ENCODE results near the gene ADARB2.
A peak's percentile ranks its signal among the peaks of the same experiment; 100 is the strongest.

Gene ADARB2

DNA sequence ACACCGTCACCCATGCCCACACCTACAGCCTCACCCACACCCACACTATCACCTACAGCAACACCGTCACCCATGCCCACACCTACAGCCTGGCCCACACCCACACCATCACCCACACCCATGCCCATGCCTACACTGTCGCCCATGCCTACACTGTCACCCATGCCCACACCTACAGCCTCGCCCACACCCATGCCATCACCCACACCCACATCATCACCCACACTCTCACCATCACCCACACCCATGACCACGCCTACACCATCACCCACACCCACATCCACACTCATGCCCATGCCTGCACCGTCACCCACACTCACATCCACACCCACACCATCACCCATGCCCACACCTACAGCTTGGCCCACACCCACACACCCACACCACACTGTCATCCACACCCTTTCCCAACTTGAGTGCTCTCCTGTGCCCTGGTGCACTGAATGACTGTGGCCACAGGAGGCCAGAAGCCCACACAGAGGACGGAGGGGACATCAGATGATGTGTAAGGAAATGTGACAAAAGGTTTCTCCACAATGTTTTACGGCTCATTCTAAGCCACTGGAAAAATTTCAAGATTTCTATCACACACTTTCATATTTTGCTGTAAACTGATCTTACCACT is 527.9 kb downstream of the ADARB2 start:
- no peak for DNase-seq

DNA sequence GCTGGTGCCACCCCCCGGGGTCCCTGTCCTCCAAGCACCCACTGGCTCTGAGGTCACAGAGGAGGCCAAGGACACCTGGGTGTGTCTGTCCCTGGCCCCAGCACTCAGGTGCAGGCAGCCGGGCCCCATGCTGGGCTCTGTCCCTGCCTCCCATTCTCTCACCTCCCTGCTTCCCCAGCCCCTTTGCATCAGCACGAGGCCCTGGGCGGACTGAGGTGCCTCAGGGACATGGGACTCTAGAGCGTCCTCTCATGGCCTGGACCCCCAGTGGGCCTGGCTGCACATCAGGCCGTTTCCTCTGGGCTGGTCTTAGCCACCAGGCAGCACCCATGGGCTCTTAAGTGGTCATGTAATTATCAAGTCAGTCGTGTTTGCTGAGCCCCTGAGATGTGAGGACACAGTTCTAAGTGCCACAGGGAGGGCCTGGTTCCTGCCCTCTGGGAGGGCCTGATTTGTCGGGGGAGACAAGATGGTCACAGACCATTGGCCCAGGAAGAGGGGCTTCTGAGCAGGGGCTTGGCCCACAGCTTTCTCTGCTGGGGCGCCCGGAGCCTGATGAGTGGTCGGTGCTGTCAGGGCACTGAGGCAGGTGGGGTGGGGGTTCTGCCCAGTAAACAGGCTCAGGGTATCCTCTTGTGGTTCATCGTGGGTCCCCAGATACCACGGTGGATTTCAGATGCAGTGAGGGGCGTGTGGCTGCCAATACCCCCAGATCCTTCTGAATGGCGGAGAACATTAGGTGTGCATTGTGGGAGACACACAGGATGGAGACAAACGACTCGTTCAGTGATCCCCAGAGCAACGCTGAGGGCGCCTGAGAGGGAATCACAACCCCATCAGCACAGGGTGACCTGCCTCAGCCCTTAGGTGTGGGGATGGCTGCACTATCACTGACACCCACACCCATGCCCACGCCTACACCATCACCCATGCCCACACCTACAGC is 528.7 kb downstream of the ADARB2 start:
- no peak for DNase-seq

DNA sequence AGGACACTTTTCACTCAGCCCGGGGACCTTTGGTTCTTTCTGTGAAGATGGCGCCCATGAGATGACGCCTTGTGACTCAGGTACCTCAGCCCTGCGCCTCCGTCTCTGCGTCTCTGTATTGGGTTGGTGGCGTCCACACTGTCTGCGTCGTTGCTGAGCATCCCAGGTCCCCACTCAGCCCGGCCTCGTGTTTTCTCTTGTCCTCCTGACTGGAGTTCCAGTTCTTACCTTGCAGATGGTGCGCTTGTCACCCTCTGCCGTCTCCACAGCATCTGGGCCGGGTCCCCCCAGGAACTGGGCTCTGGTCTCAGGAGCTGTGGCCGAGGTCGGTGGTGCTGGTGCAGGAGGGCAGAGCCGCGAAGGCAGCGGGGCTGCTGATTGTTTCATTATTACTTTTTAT is 530.7 kb downstream of the ADARB2 start:
- no peak for DNase-seq

DNA sequence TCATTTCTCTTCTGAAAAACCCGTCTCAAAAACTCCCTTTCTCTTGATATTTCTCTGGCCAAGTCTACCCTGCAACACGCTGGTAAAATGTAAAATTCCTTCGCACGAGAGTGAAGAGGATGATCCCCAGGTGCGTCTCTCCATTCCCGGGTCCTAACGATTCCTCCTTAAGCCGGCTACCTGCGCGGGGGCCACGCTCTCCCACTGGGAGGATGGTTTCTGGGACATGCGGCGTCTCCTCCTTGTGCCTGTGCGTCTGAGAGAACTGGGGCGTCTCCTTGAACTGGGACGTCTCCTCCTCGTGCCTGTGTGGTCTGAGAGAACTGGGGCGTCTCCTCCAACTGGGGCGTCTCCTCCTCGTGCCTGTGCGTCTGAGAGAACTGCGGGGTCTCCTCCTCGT is 531.2 kb downstream of the ADARB2 start:
- DNase-seq, result no peak

DNA sequence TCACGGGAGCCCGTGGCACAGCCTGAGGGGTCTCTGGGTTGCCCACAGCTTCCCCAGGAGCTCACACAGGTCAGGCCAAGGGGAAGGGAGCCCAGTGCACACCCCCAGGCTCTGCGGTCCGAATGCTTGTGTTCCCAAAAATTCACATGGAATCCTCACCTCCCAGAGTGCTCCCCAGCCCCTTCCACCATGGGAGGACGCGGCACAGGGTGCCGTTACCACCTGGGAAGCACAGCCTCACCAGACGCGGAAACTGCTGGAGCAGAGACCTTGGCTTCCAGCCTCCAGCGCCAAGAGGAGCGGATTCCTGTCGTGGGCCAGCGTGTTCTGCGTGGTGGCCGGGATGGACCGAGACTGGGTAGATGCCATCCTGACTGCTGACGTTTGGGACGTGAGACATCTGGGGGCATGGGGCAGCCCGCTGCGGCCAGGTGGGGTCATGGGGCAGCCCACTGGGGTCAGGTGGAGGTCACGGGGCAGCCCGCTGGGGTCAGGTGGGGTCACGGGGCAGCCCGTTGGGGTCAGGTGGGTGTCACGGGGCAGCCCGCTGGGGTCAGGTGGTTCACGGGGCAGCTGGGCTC is 531.8 kb downstream of the ADARB2 start:
- no peak for DNase-seq

DNA sequence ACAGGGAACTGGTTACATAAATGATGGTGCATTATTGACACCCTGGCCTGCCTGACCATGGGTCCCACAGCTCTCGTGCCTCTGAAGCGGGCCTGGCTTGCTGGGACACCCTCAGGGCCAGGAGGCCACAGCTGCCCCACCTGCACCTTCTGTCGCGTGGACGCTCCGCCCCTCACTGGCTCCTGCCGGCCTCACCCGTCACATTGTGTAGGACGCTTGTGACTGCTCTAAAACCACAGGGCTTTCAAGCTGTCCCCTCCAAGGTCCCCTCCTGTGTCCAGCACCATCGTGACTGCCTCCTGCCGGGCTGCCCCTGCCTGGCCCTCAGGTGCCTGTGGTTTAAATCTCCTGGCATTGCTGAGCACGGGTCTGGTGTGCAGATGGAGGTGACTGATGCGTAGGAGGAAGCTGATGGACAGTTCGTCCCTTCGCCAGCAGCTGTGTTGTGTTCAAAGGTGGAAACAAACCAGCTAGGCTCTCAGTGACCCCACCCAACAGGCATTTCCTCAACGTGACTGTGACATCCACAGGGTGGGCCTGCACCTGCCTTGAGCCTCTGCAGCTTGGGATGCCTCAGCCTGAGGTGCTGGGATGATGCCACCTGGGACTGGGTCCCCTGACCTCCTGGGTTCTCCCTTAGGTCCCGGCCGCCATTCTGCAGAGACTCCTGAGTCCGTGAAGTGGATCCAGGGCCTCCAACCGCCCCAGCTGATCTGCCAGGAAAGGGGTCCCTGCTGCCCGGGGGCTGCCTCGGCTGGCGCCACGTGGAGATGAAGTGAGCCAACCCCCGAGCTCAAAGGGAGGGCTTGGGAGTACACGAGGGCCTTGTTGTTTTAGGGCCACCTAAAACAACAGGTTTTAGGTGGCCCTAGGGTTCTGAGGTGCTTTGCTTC is 532.6 kb downstream of the ADARB2 start:
- no peak for DNase-seq

DNA sequence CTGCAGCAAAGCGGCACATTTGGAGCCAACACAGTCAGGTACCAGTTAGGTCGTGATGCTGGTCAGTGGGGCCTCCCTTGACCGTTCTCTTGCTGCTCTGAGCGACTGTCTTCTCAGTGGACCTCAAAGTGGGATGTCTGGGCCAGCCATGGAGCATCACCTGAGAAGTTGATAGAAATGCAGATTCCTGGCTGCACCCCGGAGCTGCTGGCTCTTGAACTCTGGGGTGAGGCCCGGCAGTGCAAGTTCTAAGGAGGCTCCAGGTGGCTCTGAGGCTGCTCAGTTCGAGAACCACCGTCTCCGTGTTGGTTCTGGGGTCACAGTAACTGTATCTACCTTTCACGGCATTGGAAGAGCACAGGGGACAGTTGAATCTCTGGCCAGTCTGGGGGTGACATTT is 533.6 kb downstream of the ADARB2 start:
- no peak for DNase-seq

DNA sequence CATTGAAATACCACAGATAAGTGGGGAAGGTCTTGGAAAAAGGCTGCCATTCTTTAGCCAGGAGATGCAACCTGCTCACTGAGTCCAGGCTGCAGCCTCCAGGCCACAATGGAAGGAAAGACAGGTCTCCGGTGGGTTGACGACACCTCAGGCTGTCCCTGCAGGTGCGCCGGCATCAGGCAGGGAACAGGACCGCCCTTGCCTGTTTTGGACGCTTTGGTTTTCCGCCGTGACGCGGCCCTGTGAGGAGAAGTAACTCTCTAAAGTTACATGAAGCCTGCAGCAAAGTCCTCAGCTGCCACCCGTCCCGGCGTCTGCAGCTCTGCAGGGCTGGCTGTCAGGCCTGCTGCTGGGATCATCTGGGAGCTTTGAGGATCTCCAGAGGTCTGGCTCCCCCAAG is 534.1 kb downstream of the ADARB2 start:
- DNase-seq, result no peak

DNA sequence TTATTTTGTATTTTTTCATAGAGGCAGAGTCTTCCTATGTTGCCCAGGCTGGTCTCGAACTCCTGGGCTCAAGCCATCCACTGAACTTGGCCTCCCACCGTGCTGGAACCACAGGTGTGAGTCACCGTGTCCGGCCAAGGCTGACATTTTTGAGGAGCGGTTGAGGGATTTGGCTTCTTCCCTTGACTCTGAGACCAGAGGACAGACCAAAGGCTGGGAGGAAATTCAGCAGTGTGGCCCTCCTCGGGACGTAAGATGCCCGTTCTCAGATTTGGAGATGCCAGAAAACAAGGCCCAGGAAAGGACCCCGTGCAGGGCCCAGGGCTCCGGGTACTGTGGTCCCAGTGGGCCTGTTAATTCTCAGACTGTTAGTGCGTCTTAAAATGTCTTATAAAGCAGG is 535.0 kb downstream of the ADARB2 start:
- DNase-seq, result no peak

DNA sequence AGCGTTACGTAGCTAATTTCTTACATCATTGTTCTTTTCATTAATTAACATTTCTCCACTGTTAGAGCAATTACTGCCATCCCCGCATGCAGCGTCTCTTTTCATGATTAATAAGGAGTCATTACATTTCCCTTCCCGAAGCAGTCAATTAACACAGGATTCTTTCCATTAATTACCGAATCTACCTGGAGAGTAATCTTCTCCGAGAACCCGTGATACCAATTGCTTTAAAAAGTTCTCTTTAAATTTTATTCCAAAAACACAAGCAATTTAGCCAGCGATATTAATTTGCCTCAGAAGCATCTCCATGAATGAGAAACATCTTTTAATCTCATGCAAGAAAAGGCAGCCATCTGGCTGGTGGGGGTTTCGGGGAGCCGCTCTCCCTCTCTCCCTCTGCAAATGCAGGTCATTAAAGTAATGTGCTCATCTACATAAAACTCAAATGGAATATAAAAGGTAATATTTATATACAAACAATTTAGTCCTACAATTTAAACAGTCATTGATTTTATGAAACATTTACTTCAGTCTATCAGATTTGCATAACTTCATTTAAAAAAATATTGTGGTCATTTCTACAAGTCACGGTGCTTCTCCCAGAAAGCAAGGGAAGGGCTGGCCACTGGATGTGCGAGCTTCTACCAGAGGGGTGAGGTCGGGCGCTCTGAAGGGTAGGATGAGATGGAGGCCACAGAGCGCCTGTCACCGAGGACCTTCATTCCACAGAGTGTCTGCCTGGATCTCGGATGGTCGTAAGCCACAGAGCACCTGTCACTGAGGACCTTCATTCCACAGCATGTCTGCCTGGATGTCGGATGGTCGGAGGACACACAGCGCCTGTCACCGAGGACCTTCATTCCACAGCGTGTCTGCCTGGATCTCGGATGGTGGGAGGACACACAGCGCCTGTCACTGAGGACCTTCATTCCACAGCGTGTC is 536.2 kb downstream of the ADARB2 start:
- DNase-seq, result no peak

DNA sequence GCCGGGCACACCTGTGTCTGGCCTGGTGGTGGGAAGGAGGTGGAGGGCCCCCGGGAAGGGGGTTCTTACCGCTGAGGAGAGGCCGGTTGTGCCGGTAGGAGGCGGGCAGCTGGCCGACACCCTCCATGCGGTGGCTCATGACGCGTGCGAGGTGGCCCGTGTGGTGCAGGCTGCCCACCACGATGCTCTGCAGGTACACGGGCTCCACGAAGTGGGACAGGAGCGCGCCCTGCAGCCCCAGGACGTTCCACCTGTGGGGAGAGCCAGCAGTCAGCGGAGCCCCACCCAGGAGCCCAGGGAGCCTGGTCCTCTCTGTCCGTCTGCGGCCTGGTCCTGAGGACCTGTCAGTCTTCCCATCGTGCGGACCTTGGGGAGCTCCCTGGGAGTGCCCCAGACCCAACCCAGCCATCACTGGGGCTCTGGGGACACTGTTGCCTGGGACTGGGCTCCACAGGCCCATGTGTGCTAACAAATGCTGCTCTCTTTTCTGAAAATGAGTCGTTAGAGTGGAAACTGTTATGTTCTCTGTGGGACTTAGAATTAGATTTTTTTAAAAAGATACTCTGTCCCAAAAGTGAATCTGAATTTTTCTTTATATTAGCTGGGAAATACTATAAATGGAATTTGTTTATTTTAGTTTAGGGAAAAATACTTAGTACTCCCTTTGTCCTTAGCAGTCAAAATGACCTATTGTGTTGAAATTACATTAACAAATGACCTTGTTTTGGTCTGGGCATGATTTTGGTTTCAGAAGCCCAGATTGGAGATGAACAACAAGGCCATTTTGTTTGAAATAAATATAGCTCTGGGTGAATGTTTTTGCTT is 537.2 kb downstream of the ADARB2 start:
- DNase-seq, result peak; percentile 6

DNA sequence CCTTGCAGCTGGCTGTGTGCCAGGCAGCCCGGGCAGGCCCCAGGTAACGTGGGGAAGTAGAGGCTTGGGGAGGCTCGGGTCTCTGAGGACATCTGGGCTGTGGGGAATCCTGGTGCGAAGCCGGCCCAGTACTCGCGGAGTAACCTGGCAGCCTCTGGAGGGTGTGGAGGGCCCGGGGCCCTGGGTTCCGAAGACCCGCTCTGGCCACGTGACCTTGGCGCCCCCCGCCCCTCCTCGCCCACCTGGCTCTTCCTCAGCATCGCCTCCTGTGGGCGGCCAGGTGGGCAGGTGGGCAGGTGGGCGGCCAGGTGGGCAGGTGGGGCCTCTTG is 538.0 kb downstream of the ADARB2 start:
- no peak for DNase-seq

DNA sequence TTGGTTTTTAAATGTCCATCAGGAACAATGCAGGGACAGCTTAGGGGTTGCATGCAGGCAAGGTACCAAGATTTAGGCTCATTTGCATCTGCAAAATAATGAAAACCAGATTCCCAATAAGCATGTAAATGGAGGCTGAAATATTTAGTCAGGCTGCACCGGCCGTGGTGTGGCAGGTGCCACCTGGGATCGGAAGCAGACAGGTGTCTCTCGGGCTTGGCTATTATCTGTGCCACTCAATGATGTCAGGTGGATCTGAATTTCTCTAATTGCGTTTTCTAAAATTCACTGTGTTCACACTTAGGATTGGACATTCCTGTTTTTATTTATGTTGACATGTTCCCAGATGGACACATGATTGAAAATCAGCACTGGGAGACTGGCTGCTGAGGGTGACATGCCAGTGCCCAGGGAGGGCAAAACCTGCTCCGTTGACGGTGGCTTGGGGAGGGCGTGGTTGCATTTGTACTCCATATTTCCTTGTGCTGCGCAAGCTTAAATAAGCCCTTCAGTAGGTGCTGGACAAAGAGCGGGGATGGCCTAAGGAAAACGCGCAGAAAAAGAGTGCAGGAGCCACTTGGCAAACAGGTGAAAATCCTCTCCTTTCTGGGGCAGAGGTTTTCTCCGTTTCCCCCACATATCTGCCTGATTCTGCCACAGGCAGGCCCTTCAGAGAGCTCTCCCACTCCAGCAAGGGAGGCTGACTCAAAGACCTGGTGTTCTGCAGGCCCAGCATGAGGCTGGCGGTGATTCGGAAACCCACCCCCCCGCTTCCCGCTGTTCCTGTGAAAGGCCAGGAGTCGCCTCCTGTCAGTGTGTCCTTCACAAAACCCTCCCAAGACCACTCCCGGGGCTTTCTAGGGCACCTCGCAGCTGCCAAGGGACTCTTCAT is 538.6 kb downstream of the ADARB2 start:
- DNase-seq, result peak; percentile 11

DNA sequence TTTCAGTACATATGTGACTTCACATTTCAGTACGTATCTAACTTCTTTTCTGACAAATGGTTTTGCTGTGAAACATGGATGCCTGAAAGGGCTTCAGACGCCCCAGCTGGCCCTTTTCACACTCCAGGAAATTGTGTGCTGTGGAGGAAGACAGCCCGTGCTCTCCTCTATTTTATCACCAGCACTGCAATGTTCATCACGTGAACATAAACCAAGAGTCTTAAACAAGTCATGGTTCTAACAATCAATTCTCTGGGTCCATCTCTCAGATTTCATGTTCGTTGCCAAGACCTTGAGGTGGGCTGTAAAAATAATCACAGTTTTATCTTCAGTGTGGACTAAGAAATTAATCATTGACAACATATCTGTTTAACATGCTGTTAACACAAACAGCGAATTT is 539.9 kb downstream of the ADARB2 start:
- no peak for DNase-seq

DNA sequence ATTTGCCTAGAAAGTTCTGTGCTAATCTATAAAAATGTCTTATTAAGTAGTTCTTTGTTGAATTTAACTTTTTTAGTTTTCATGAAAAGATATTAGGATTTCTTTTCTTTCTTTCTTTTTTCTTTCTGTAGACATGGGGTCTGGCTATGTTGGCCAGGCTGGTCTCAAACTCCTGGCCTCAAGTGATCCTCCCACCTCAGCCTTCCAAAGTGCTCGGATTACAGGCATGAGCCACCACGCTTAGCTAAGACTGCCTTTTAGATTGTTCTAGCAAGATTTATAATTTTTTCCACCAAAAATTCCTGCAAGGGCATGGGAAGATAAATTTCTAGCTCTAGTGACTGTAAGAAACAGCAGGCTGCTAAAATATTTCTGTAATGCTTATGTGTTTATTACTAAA is 540.7 kb downstream of the ADARB2 start:
- no peak for DNase-seq

DNA sequence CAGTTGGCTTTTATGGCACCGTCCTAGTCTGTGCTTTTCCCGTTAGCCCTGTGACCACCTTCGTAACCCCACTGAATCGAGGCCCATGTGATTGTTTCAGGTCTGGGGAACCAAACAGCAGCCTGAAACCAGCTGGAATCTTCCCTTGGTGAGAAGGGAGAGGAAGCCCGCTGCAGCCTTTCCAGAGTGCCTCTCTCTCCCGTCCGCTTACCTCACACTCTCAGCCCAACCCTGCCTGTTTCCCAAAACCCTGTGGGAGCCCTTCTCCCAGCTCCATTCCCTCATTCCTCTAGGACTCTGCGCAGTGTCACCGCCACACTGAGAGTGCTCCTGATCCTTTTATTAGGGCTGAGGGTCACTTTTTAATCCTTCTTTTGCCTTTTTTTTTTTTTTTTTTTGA is 541.5 kb downstream of the ADARB2 start:
- no peak for DNase-seq

DNA sequence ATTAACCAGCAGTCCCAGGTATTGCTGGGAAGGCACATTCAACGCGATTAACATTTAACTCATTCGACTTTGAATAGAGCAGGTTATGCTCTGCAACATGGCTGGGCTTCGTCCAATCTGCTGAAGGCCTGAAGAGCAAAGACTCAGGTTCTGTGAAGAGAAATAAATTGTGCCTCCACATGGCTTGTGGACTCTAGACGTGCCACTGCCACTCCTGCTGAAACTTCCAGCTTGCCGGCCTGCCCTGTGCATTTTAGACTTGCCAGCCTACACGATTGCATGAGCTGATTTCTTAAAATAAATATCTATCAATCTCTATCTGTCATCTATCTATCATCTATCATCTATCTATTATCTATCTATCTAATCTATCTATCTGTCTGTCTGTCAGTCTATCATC is 543.2 kb downstream of the ADARB2 start:
- no peak for DNase-seq

DNA sequence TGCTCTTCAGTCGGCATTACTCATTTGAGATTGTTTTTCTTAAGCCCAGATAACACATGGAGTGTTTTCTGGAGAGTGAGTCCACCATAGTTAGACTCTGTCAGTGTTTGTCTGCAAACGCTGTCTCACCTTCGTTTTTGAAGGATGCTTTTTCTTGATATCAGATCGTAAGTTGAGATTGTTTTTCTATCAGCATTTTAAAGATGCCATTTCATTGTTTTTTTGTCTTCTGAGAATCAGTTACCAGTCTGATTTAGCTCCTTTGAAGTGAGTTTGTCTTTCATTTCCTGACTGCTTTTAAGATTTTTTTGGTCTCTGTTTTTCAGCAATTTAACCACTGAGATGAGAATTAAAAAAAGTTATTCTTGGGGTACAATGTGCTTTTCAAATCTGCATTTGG is 543.8 kb downstream of the ADARB2 start:
- DNase-seq, result no peak

DNA sequence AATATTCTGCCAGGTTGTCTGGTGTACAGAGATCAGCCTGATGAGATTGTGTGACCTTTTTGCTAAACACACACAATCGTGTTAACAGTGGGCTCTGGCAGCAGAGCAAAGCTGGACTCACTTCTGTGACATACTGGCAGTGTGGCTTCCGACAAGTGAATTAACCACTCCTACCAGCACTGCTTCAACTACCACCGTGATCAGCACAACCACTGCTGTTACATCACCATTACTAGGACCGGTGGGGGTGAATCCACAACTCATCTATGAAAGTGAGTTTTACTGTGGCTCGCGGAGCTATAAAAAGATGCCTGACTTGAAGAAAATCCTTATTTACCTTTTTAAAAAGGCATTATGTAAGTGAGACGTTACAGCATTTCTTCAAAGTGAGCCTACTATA is 545.6 kb downstream of the ADARB2 start:
- no peak for DNase-seq
